ENCODE results near the gene IFNA4.

Gene IFNA4

GRCh38 chr9:21165516-21165915, 21.9 kb downstream of the IFNA4 start:
- DNase-seq = no peak

GRCh38 chr9:21160178-21160577, 27.2 kb downstream of the IFNA4 start:
- DNase-seq = no peak

- DNase-seq = no peak
These were observed 31.9 kb downstream of the IFNA4 start for GRCh38 chr9:21155501-21155900.

GRCh38 chr9:21154018-21154608, 33.3 kb downstream of the IFNA4 start:
- peak in 2 of 3 experiments; percentile 1 to 6 for DNase-seq

- DNase-seq = no peak
These were observed 33.9 kb downstream of the IFNA4 start for GRCh38 chr9:21153336-21154017.

GRCh38 chr9:21144603-21145002, 42.8 kb downstream of the IFNA4 start:
- no peak for DNase-seq

- no peak for DNase-seq
These were observed 45.9 kb downstream of the IFNA4 start, which contains the start of gene IFNW1 for GRCh38 chr9:21141427-21141882. IFNW1 (minus strand) TSS chr9:21141832; CDS start chr9:21141570, 262 bp downstream.

GRCh38 chr9:21137020-21137419, 50.4 kb downstream of the IFNA4 start:
- no peak for DNase-seq

All from NCI-H1417 (cell line).